GM19023 (cell line): ENCODE measurements around the gene NAA80.
A peak's percentile ranks its signal among the peaks of the same experiment; 100 is the strongest.

ENCODE experiments used
- ATAC-seq: cut with Tn5 transposase; IDR thresholded peaks from one replicate; pipeline ENCODE4 v1.9.1; 2021; ENCODE audit warnings: mild to moderate bottlenecking, moderate library complexity; ENCODE audit not compliant: unreplicated experiment

The NAA80 gene

DNA sequence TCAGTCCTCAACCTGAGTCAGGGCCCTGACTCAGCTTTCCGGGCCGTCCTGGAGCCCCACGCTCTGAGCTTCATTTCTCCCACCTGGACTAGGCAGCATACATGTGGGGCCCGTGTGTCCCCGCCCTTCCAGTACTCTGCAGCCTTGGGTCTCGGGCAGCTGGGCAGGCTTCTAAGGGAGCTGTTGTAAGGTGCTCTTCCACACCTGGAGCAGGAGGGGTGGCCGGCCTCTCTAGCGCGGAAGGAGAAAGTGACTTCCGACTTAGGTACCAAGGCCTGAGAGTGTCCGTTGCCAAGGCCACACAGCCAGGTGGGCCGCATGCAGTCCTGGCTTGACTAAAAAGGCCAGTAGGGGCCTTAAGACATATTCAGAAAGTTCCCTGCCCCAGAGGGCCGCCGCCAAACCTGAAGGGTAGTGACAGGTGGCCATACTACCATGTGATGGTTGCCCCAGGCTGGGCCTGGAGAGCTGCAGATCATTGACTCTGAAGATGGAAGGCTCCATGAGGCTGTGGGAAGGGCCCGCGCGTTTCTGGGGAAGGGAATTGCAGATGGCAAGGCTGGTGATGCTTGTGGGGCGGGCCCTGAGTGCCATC is 39.7 kb downstream of the NAA80 start:
- peak; percentile 24 for ATAC-seq

DNA sequence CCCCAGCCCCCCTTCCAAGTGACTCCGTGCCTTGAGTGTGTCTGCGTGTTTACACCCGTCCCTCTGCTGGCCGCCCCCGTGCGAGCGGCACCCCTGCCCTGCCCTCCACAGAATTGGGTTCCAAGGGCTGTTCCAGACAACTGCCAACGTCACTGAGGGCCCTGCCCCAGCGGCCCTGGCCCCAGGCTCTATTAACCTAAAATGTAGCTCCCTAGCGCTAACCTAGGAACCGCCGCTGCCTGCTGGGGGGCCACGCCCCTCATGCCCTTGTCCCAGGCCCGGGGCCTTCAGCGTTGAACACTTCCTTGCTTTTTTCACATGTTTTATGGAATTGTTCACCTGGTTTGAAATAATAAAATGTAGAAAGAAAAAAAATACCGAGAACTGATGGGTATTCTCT is 40.2 kb downstream of the NAA80 start:
- ATAC-seq: no peak

DNA sequence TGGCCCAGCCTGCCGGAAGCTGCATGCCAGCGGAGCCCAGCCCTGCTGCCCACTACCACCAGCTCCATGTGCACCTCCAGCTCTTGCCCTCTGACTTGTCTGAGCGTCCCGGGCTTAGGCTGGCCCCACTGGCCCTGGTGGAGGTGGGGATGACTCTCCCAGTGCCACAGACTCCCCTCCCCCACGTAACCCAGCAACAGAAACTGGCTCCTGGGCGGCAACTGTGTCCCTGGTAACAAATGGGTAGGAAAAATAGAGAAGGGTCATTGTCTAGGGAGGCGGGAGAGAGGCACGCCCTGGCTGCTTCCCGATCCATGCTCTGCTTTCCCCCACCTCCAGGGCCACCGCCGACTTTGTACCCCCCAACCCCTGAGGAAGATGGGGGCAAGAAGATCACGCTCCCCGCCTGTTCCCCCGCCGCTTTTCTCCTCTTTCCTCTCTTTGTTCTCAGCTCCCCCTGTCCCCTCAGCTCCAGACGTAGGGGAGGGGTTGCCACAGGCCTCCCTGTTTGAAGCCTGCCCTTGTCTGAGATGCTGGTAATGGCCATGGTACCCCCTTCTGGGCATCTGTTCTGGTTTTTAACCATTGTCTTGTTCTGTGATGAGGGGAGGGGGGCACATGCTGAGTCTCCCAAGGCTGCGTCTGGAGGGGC is 41.0 kb downstream of the NAA80 start:
- no peak for ATAC-seq

- ATAC-seq: no peak
Observed at GRCh38 chr3:50256978-50257890, 42.0 kb downstream of the NAA80 start.

DNA sequence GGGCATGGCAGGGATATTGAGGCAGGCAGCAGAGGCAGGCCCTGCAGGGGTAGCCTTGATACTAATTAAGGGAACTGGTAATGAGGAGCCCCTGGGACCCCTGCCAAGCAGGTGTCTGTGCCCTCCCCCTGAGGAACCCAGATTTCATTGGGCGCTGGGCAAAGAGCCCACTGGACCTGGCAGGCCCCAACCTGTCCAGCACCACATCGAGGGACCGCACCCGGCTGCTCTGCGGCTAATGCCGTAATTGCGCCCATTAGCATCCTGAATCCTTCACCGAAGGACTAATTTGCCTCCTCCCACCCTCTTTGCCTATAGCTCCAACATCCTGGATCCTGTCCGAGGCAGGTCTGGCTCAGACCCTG is 44.0 kb downstream of the NAA80 start:
- no peak for ATAC-seq

- ATAC-seq: no peak
Observed at GRCh38 chr3:50254577-50255250, 44.5 kb downstream of the NAA80 start.

DNA sequence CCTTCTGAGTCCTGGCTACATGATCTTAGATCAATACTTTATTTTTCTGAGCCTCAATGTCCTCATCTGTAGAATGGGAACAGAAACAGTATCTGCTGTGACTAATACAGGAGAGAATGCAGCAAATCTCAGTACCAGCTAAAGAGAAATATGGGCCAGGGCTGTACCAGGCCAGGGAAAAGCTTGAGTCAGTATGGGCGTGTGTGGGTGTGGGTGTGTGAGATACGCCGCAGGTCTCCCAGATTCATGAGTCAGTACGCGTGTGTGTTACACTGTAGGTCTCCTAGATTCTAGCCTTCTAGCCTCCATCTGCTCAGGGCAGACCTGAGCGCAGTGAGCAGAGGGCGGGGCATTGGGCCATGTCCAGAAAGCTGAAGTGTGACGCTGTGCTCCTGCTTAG is 48.0 kb downstream of the NAA80 start:
- ATAC-seq: no peak

GRCh38 chr3:50250514-50250913 is 48.7 kb downstream of the NAA80 start:
- no peak for ATAC-seq

DNA sequence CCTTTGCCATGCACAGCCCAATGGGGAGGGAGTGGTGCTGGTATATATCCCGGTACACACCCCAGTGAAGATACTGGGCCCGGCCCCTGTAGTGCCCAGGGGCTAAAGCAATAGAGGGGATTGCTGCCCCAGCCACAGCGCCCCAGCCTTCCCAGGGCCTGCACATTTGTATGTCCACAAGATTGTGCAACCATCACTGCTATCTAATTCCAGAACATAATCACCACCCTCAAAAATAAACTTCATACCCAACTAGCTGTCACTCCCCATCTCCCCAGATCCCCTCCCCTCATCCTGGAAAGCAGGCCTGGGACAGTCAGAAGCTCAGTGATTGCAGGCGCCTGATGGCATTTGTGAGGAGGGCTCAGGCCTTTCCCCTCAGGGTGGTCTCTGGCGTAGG is 49.7 kb downstream of the NAA80 start:
- ATAC-seq: no peak

- ATAC-seq: no peak
Observed at GRCh38 chr3:50248387-50248786, 50.8 kb downstream of the NAA80 start.

GRCh38 chr3:50246517-50246954 is 52.7 kb downstream of the NAA80 start:
- ATAC-seq: peak; percentile 52
